ENCODE data around the gene ZMIZ1.

Gene ZMIZ1

GRCh38 chr10:79024296-79024695 is 44.5 kb upstream of the ZMIZ1 start:
- no peaks in the 10 kb centered on the region for H3K79me2 ChIP-seq (ENCODE audit: insufficient read depth, low read depth)
- H3K27me3 ChIP-seq (ENCODE audit: insufficient read depth, low read depth) = no peaks in the 10 kb centered on the region
- no peak overlapping the region for H3K4me2 ChIP-seq
- H4K20me1 ChIP-seq (ENCODE audit: insufficient read depth) = no peaks in the 10 kb centered on the region
- H3K4me3 ChIP-seq (IDR thresholded peaks at IDR 0.05; ENCODE audit: insufficient read depth, low read depth, low read length) = no peak overlapping the region
- peaks cover 8% of the 10 kb centered on the region for H3K4me1 ChIP-seq (ENCODE audit: low read depth, poor library complexity, severe bottlenecking)
- no peaks in the 10 kb centered on the region for H3K36me3 ChIP-seq (ENCODE audit: insufficient read depth)
- TF ChIP-seq CTCF (conservative IDR thresholded peaks at IDR 0.05; ENCODE audit: low read depth, low read length) = no peak
- H2AFZ ChIP-seq (ENCODE audit: low read depth) = no peak overlapping the region
- no peak overlapping the region for H3K9ac ChIP-seq
- H3K27ac ChIP-seq = no peak overlapping the region

DNA sequence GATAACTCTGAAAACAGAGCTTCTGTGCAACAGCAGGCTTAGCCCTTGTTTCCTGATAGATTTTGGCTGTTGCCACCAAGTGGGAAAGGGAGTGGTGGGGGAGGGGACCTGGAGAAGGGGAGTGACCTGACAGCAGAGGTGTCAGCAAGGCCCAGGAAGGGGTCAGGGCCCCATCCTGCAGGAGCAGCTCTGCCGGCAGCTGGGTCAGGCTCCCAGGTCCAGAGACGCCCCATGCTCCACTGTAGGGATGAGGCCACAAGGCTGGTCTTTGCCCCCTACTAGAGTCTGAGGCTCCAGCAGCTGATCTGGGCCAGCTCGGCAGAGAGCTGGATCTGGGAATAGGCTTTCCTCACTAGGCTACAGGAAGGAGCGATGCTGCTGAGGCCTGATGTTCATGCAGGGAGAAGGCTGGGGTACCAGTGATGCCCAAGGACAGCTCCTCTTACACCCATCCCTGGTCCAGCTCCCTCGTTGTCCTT is 44.0 kb upstream of the ZMIZ1 start:
- H3K4me2 ChIP-seq = no peak overlapping the region
- H3K79me2 ChIP-seq (ENCODE audit: insufficient read depth, low read depth) = no peaks in the 10 kb centered on the region
- H3K36me3 ChIP-seq (ENCODE audit: insufficient read depth) = no peaks in the 10 kb centered on the region
- H2AFZ ChIP-seq (ENCODE audit: low read depth) = no peak overlapping the region
- no peak overlapping the region for H3K4me3 ChIP-seq (IDR thresholded peaks at IDR 0.05; ENCODE audit: insufficient read depth, low read depth, low read length)
- H3K9ac ChIP-seq = no peak overlapping the region
- no peaks in the 10 kb centered on the region for H4K20me1 ChIP-seq (ENCODE audit: insufficient read depth)
- no peak overlapping the region for H3K27ac ChIP-seq
- peaks cover 8% of the 10 kb centered on the region for H3K4me1 ChIP-seq (ENCODE audit: low read depth, poor library complexity, severe bottlenecking)
- H3K27me3 ChIP-seq (ENCODE audit: insufficient read depth, low read depth) = no peaks in the 10 kb centered on the region
- TF ChIP-seq CTCF (conservative IDR thresholded peaks at IDR 0.05; ENCODE audit: low read depth, low read length) = no peak

DNA sequence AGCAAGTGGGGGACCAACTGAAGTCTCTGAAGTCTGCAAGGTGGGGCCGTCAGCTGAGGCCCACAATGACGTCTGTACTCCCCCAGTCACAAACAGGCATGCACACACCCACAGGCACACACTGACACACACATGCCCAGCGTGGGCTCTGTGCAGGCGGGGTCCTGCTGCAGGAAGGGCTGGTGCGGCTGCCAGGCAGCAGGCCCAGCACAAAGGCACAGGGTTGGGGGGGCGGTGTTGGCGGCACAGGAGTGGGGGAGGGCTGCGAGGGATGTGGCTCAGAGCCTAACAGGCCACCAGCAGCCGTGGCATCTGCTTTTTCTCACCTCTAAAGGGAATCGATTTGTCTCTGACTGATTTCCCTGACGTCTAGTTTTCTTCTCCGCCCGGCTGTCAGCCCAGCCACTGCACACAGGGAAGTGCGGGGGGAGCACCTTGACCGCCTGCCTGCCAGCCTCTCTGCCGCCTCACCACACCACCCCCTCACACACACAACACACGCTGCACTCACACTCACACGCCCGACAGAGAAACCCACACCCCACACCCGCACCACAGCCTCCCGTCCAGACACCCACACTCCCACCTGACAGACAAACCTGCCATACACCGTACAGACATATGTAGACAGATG is 43.5 kb upstream of the ZMIZ1 start:
- no peak for TF ChIP-seq CTCF (conservative IDR thresholded peaks at IDR 0.05; ENCODE audit: low read depth, low read length)
- Histone ChIP-seq H3K27ac (no peak overlapping the region), H2AFZ (ENCODE audit: low read depth) (no peak overlapping the region), H3K36me3 (ENCODE audit: insufficient read depth) (no peaks in the 10 kb centered on the region), H3K4me1 (ENCODE audit: low read depth, poor library complexity, severe bottlenecking) (peaks cover 8% of the 10 kb centered on the region), H4K20me1 (ENCODE audit: insufficient read depth) (no peaks in the 10 kb centered on the region), H3K9ac (no peak overlapping the region), H3K79me2 (ENCODE audit: insufficient read depth, low read depth) (no peaks in the 10 kb centered on the region), H3K4me3 (IDR thresholded peaks at IDR 0.05; ENCODE audit: insufficient read depth, low read depth, low read length) (no peak overlapping the region), H3K27me3 (ENCODE audit: insufficient read depth, low read depth) (no peaks in the 10 kb centered on the region), H3K4me2 (no peak overlapping the region)

GRCh38 chr10:79026341-79026761 is 42.4 kb upstream of the ZMIZ1 start:
- H3K9ac ChIP-seq = no peak overlapping the region
- H3K4me1 ChIP-seq (ENCODE audit: low read depth, poor library complexity, severe bottlenecking) = peaks cover 8% of the 10 kb centered on the region
- H2AFZ ChIP-seq (ENCODE audit: low read depth) = no peak overlapping the region
- H3K4me3 ChIP-seq (IDR thresholded peaks at IDR 0.05; ENCODE audit: insufficient read depth, low read depth, low read length) = no peak overlapping the region
- no peaks in the 10 kb centered on the region for H3K36me3 ChIP-seq (ENCODE audit: insufficient read depth)
- H3K27me3 ChIP-seq (ENCODE audit: insufficient read depth, low read depth) = no peaks in the 10 kb centered on the region
- H4K20me1 ChIP-seq (ENCODE audit: insufficient read depth) = no peaks in the 10 kb centered on the region
- no peak for TF ChIP-seq CTCF (conservative IDR thresholded peaks at IDR 0.05; ENCODE audit: low read depth, low read length)
- no peak overlapping the region for H3K27ac ChIP-seq
- H3K4me2 ChIP-seq = no peak overlapping the region
- H3K79me2 ChIP-seq (ENCODE audit: insufficient read depth, low read depth) = no peaks in the 10 kb centered on the region

Measured in KMS-11 (cell line).